Stimulated activated CD8-positive, alpha-beta memory T cell treated with anti-CD3 and anti-CD28 coated beads, Interleukin-12 subunit alpha, Interleukin-12 subunit beta, amount 100 ng/mL, for 24 hours (primary cell): ENCODE data around the gene LCAT.
A peak's percentile ranks its signal among the peaks of the same experiment; 100 is the strongest.
"Not testable (repeated sequence)": the region's sequence is repeated elsewhere in the genome, so short reads cannot be mapped to it uniquely, and the experiment has no call there.

Experiments used
- DNase-seq: peaks from one replicate; pipeline ENCODE4 v3.0.0-alpha.2; 2020; ENCODE audit errors: extremely low read depth

The LCAT gene

GRCh38 chr16:67931712-67932461 lies 12.0 kb downstream of the LCAT start, which contains the start of gene CTRL:
CTRL (minus strand) TSS chr16:67931862; CDS start chr16:67931852, 10 bp downstream.
- no peak for DNase-seq

DNA sequence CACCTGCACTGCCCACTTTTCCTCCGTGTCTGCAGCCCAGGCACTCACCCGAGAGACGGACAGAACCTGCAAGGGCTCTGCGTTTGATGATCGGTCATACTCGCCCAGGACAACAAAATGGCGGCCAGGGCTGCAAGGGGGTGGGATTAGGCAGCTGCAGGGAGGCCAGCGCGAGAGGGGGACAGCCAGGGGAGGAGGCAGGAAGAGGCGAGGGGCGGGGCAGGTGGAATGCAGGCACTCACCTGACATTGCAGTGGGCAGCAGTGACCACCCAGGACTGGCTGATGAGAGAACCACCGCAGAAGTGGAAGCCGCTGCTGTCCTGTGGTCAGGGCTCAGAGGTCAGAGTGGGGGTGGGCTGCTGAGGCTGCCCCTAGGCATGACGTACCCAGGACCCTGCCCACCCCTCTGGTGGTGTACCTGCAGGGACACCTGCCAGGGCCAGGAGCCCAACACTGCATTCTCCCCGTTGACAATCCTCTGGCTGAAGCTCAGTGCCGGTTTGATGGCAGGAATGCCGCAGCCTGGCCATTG lies 13.2 kb downstream of the LCAT start:
- DNase-seq = no peak

DNA sequence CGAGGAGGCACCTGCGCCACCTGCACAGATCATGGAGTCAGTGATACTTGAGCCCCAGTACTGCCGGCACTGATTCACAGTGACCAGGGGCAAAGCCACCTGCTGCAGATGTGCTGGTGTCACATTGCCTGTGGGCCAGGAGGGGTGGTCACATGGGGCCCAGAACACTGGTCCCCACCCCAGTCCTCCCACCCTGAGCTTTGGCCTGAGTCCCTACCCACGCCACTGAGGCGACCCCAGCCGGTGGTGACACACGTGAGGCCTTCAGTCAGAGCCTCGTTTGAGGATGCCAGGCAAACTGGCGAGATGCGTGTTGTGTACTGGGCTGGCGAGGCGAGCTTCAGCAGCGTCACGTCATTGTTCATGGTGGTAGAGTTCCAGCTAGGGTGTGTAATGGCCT lies 13.7 kb downstream of the LCAT start:
- DNase-seq = no peak

DNA sequence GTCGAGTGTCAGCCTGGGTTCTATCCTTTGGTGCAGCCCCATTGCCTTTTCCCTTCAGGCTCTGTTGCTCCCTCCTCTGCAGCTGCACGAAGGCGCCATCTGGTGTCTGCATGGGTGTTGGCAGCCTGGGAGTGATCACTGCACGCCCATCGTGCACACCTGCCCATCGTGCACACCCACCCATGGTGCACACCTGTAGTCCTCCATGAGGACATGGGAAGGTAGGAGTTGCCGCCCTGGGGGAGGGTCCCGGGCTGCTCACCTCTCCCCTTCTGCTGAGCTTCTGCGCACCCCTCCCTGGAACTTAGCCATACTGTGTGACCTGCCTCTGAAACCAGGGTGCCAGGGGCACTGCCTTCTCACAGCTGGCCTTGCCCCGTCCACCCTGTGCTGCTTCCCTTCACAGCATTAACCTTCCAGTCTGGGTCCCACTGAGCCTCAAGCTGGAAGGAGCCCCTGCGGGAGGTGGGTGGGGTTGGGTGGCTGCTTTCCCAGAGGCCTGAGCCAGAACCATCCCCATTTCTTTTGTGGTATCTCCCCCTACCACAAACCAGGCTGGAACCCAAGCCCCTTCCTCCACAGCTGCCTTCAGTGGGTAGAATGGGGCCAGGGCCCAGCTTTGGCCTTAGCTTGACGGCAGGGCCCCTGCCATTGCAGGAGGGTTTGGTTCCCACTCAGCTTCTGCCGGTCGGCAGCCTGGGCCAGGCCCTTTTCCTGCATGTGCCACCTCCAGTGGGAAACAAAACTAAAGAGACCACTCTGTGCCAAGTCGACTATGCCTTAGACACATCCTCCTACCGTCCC lies 15.2 kb downstream of the LCAT start:
- DNase-seq = peak; percentile 44

DNA sequence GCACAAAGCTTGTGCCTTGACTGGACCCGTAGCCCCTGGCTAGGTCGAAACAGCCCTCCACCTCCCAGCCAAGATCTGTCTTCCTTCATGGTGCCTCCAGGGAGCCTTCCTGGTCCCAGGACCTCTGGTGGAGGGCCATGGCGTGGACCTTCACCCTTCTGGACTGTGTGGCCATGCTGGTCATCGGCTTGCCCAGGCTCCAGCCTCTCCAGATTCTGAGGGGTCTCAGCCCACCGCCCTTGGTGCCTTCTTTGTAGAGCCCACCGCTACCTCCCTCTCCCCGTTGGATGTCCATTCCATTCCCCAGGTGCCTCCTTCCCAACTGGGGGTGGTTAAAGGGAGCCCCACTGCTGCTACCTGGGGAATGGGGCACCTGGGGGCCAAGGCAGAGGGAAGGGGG lies 15.8 kb downstream of the LCAT start:
- no peak for DNase-seq

DNA sequence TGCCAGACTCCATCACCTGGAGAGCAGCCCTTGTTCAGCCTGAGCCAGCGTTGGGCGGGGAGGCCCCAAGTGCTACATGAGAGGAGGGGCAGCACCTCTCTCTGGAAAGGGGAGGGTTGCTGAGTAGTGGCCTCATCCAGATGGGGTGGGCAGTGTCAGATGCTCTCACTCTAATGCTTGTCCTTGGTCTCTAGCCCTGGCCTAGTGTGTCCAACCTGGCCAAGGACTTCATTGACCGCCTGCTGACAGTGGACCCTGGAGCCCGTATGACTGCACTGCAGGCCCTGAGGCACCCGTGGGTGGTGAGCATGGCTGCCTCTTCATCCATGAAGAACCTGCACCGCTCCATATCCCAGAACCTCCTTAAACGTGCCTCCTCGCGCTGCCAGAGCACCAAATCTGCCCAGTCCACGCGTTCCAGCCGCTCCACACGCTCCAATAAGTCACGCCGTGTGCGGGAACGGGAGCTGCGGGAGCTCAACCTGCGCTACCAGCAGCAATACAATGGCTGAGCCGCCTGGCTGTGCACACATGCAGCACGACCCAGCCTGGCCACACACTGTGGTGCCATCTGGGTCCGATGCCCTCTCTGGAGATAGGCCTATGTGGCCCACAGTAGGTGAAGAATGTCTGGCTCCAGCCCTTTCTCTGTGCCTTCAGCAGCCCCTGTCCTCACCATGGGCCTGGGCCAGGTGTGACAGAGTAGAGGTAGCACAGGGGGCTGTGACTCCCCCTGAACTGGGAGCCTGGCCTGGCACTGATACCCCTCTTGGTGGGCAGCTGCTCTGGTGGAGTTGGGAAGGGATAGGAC lies 16.6 kb downstream of the LCAT start:
- no peak for DNase-seq

- no peak for DNase-seq
Measured at GRCh38 chr16:67926181-67926750, 17.7 kb downstream of the LCAT start.

- DNase-seq = no peak
Measured at GRCh38 chr16:67924140-67924906, 19.6 kb downstream of the LCAT start.

- no peak for DNase-seq
Measured at GRCh38 chr16:67923414-67924116, 20.4 kb downstream of the LCAT start.

DNA sequence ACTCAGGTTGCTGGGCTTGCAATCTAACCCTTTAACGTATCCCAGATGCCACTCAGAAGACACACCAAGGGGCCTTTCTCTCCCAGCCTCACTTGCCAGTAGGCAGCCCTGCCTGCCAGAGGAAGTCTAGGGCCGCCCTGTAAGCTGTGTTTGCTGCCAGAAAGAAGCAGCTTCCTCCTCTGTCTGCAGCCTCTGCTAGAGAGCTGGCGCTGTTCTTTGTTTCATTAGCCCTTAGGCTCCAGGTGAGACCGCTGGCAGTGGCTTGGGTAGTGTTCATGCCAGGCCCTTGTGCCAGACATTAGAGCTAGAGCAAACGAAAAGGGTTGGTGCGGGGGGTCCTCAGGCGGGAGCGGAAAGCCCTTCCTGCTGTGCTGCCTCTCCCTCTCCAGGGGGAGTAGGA lies 21.2 kb downstream of the LCAT start:
- DNase-seq = no peak

GRCh38 chr16:67922221-67922620 lies 21.7 kb downstream of the LCAT start:
- DNase-seq = no peak

DNA sequence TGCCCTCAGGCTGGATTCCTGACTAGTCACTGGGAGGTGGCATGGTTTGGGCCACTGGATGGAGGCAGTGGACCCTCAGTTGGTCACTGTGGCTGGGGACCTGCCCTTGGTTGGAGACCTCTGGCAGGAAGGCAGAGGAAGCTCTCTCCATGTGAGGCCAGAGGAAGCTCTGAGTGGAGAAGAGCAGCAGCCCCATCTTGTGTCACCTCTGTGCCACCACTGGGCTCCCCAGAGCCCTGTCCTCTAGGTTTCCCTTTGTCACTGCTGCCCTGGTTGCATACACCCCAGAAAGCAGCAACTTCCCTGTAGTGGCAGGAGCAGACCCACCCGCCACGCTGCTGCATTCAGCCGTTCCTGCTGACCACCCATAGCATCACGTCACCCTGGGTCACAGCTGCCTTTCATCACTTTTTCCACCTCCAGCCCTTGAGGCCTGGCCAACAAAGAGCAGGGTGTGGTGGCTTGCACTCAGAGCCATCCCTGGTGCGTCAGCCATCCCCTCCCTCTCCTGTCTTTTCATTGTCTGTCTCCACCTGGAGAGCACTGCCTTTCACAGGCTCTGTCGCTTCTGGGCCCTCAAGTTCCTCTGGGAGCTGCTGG lies 24.2 kb downstream of the LCAT start:
- no peak for DNase-seq

- DNase-seq = no peak
Measured at GRCh38 chr16:67917852-67918236, 26.1 kb downstream of the LCAT start.

GRCh38 chr16:67917140-67917851 lies 26.6 kb downstream of the LCAT start:
- DNase-seq = no peak

- no peak for DNase-seq
Measured at GRCh38 chr16:67915831-67916723, 27.8 kb downstream of the LCAT start.

DNA sequence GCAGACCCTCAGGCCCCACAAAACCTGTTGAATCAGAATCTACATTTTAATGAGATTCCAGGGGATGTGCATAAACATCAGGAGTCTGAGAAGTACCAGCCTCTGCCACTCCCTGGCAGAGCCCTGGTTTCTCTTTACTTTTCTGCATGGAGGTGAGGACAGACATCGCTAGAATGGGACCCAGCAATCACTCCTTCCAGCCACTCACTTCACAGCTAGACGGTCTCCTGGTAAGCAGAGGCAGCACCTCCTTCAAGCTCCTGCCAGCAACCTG lies 28.5 kb downstream of the LCAT start:
- not testable (repeated sequence) for DNase-seq

DNA sequence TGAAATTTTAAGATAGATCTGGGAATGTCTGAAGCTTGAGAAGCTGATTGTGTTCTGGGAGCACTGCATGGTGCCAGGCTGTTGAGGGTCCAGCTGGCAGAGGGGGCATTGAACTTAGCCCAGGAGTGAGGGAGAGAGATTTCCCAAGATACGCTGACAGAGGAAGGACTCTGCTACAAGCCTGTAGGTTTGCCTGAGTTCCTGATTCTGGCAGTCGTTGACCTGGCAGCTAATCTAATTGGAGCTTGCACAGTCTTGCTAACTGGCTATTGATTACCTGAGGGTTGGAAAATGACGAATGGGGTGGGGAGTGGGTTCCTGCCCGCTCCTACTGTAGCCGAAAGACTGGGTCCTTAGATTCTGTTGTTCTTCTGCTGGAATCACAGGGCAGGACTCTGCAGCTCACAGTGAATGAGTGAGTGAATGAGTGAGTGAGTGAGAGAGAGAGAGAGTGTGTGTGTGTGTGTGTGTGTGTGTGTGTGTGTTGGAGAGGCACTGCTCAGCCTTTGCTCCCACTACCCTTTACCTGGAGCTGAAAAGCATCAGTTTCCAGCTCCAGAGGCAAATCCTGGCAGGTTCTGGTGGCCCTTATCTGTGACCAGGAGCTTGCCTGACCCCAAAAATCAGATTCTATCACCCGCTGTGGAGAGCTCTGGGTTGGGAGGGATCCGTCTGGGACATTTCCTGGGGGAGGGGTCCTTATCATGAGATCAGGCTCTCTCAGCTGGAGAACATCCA lies 29.0 kb downstream of the LCAT start:
- DNase-seq = no peak

DNA sequence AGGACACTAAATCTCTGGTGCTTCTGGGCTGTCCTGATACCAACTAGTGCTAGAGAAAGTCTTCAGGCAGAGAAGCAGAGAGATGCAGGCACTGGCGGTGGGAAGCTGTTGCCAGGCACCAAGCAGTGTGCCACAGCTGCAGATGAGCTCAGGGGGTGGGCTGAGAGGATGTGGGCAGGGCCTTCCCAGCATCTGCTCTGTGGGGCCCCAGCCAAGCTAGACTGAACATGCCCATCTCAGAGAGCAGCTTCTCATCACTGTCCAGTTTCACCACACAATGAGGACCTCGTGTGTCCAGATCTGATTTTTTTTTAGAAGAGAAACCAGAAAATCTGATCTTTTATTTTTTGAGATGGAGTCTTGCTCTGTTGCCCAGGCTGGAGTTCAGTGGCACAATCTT lies 33.8 kb downstream of the LCAT start:
- no peak for DNase-seq
